ENCODE data around the gene GABRD. TPM values are rescaled to one million over a fixed set of nuclear protein-coding genes. Genes with fewer than 3 reads are reported as not detected.

Gene GABRD
- total RNA-seq, 4 donors from 2014 or later: not detected

DNA sequence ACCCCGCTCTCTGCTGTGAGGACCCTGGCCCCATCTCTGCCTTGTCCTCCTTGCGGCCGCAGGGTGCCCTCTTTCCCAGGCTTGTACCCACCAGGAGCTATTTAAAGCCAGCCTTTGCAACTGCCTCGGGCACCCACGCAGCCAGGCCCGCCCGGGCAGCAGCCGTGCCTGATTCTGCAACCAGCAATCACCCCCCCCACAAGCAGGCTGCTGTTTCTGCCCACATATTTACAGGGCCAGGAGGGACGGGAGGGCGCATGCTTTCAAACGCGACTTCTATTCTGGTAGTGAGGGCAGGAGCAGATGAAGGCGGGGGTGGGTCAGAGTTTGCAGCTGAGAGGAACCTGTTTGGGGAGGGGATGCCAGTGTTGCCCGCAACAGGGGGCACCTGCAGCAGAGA is 13.6 kb downstream of the GABRD start:
- TF ChIP-seq, protein P1, sequence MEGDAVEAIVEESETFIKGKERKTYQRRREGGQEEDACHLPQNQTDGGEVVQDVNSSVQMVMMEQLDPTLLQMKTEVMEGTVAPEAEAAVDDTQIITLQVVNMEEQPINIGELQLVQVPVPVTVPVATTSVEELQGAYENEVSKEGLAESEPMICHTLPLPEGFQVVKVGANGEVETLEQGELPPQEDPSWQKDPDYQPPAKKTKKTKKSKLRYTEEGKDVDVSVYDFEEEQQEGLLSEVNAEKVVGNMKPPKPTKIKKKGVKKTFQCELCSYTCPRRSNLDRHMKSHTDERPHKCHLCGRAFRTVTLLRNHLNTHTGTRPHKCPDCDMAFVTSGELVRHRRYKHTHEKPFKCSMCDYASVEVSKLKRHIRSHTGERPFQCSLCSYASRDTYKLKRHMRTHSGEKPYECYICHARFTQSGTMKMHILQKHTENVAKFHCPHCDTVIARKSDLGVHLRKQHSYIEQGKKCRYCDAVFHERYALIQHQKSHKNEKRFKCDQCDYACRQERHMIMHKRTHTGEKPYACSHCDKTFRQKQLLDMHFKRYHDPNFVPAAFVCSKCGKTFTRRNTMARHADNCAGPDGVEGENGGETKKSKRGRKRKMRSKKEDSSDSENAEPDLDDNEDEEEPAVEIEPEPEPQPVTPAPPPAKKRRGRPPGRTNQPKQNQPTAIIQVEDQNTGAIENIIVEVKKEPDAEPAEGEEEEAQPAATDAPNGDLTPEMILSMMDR (IDR thresholded peaks at IDR 0.05): no peak
- ATAC-seq (ENCODE audit: low FRiP score) (no peak), DNase-seq (ENCODE audit: low spot score) (no peak)

DNA sequence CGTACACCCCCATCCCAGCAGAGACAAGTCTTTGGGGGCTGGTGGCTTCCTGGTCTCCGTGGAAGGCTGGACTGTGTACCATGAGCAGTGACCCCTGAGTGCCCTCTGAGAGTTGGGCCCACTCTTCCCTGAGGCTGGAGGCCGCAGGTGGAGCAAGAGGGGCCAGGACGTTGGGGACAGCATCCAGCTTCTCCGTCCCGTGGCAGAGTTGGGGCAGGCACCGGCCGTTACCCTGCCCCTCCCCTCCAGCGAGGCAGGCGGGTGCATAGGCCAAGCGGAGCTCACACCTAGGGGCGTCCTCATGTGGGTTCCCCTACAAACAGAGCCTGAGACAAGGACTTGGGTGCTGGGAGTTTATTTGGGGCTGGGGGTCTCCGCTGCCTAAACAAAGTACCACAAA is 14.0 kb downstream of the GABRD start:
- TF ChIP-seq, protein P1 (IDR thresholded peaks at IDR 0.05): no peak
- no peak for ATAC-seq (ENCODE audit: low FRiP score)
- no peak for DNase-seq (ENCODE audit: low spot score)

DNA sequence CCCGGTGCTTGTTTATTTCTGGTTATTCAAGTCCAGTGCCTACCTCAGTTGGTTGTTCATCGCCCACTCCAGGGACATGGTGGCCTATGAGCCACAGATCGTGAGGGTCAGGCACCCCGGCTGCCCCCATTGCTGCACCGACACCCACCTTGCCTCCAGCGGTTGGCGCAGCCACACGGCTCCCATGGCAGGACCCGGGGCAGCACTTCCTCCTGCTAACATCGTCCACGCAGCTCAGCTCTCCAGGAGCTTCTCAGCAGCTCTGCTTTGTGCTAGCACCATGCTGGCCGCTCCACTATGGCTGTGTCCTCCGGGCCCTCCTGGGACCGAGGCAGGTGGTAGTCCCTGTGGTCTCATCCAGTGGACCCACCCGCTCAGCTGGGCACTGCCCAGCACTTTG is 17.1 kb downstream of the GABRD start:
- TF ChIP-seq, protein P1 (IDR thresholded peaks at IDR 0.05): no peak
- ATAC-seq (ENCODE audit: low FRiP score) (no peak), DNase-seq (ENCODE audit: low spot score) (no peak)

DNA sequence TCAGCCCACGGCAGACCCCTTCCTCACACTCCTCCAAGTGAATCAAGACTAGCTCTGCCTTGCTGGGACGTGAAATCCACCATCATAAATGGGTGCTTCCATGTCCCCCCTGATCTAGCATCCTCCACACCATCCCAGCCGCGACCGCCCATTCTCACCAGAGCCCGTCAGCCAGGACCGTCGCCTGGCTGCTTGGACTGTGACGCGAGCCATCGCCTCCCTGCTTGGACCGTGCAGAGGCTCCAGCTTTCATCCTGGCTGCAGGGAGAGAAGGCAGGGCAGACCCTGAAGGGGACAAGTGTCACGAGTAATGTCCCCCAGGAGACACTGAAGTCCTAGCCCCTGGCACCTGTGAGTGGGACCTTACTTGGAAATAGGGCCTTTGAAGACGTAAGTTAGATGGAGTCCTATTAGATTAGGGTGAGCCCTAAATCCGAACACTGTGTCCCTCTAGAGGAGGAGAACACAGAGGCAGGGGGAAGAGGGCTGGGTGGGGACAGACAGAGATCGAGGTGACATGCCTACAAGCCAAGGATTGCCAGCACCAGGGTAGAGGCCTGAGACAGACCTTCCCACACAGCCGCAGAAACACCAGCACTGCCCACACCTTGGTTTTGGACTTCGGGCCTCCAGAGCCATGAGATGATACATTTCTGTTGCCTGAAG is 18.3 kb downstream of the GABRD start:
- TF ChIP-seq, protein P1 (IDR thresholded peaks at IDR 0.05): no peak
- DNase-seq (ENCODE audit: low spot score): no peak
- ATAC-seq (ENCODE audit: low FRiP score): no peak

DNA sequence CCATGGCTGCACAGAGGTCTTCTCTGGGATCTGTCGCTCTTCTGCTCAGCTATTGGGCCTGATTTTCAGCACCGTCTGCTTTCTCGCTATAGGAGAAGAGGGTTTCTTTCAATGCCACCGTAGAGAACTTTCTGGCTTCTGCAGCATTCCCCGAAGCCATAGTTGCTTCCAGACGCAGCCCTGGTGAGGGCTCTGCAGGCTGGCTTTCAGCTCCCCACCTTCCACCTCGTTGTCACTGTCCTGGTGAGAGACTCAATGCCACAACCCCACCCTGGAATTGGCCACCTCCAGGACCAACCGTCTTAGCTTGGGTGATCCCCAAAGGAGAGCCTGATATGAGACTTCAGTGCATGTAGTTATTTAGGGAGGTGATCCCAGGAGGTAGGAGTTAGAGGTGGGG is 19.1 kb downstream of the GABRD start:
- ATAC-seq (ENCODE audit: low FRiP score): no peak
- TF ChIP-seq, protein P1 (IDR thresholded peaks at IDR 0.05): no peak

DNA sequence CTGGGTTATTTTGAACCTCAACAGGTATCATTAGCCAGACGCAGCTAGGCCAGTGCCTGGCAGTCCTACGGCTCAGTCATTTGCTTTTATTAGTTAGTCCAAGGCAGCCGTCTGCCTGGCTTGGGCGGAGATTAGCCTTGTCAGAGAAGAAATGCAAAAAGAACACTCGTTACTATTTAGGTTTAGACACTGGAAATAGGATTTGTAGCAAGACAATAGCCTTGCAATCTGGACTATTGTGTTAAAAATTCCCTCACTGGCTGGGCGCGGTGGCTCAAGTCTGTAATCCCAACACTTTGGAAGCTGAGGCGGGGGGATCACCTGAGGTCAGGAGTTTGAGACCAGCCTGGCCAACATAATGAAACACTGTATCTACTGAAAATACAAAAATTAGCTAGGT is 20.1 kb downstream of the GABRD start:
- TF ChIP-seq, protein P1 (IDR thresholded peaks at IDR 0.05): no peak
- DNase-seq (ENCODE audit: low spot score) (no peak), ATAC-seq (ENCODE audit: low FRiP score) (no peak)

More for the DNA sequence above, 19.1 kb downstream of the GABRD start:
- DNase-seq (ENCODE audit: low spot score): no peak

DNA sequence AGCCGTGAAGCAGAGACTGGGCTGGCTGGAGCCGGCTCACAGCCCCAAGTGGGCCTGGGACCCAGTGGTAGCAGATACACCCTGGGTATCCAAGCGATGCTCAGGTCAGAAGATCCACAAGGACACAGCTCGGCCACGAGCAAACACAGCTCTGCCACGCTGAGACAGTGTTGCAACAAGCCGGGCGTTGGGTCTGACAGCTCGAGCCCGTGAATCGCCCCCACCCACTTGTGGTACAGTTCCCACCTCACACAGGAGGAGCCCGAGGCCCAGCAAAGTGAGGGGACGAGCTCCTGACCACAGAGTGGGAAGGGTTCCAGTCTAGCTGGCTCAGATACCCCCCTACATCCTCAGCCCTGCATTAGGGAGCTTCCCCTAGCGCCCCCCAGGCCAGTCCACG is 22.2 kb downstream of the GABRD start:
- ATAC-seq (ENCODE audit: low FRiP score): no peak
- TF ChIP-seq, protein P1 (IDR thresholded peaks at IDR 0.05): no peak
- no peak for DNase-seq (ENCODE audit: low spot score)

Measured in omental fat pad (tissue), 4 donors.